T1000 (cell line): ENCODE results near the gene CDH18.

ENCODE experiments used
- DNase-seq: peaks from one replicate; lab custom pipeline; 2025; ENCODE audit warnings: mixed read lengths; lab: John Stamatoyannopoulos, UW

The CDH18 gene

GRCh38 chr5:19584131-19584530, 403.9 kb downstream of the CDH18 start:
- DNase-seq = no peak

- no peak for DNase-seq
Observed at GRCh38 chr5:19577882-19578281, 410.1 kb downstream of the CDH18 start.

- DNase-seq = no peak
Observed at GRCh38 chr5:19568004-19568403, 420.0 kb downstream of the CDH18 start.

- no peak for DNase-seq
Observed at GRCh38 chr5:19565466-19565865, 422.5 kb downstream of the CDH18 start.

- no peak for DNase-seq
Observed at GRCh38 chr5:19564036-19564435, 424.0 kb downstream of the CDH18 start.

- no peak for DNase-seq
Observed at GRCh38 chr5:19555876-19556275, 432.1 kb downstream of the CDH18 start.

- DNase-seq = no peak
Observed at GRCh38 chr5:19555436-19555835, 432.6 kb downstream of the CDH18 start.

- no peak for DNase-seq
Observed at GRCh38 chr5:19554524-19554923, 433.5 kb downstream of the CDH18 start.

GRCh38 chr5:19547640-19548039, 440.4 kb downstream of the CDH18 start:
- DNase-seq = no peak

- DNase-seq = no peak
Observed at GRCh38 chr5:19546521-19546920, 441.5 kb downstream of the CDH18 start.

- no peak for DNase-seq
Observed at GRCh38 chr5:19538607-19539006, 449.4 kb downstream of the CDH18 start.

GRCh38 chr5:19536387-19536786, 451.6 kb downstream of the CDH18 start:
- no peak for DNase-seq

- no peak for DNase-seq
Observed at GRCh38 chr5:19534751-19535150, 453.2 kb downstream of the CDH18 start.

- DNase-seq = no peak
Observed at GRCh38 chr5:19532936-19533335, 455.1 kb downstream of the CDH18 start.

- no peak for DNase-seq
Observed at GRCh38 chr5:19531374-19531952, 456.5 kb downstream of the CDH18 start.

- DNase-seq = no peak
Observed at GRCh38 chr5:19519448-19519847, 468.6 kb downstream of the CDH18 start.

- no peak for DNase-seq
Observed at GRCh38 chr5:19498852-19499251, 489.1 kb downstream of the CDH18 start.

- no peak for DNase-seq
Observed at GRCh38 chr5:19497229-19497815, 490.7 kb downstream of the CDH18 start.

- no peak for DNase-seq
Observed at GRCh38 chr5:19496056-19496455, 491.9 kb downstream of the CDH18 start.

- DNase-seq = no peak
Observed at GRCh38 chr5:19492861-19493260, 495.1 kb downstream of the CDH18 start.

GRCh38 chr5:19488786-19489185, 499.2 kb downstream of the CDH18 start:
- no peak for DNase-seq

- DNase-seq = no peak
Observed at GRCh38 chr5:19487480-19487879, 500.5 kb downstream of the CDH18 start.

GRCh38 chr5:19479562-19479961, 508.4 kb downstream of the CDH18 start:
- DNase-seq = no peak

- no peak for DNase-seq
Observed at GRCh38 chr5:19462019-19462418, 526.0 kb downstream of the CDH18 start.
